GM19438 (cell line): Measurements from ENCODE around the gene SIX1.

ENCODE experiments used
- ATAC-seq: cut with Tn5 transposase; IDR thresholded peaks from one replicate; pipeline ENCODE4 v1.9.1; 2021; ENCODE audit warnings: low read depth; ENCODE audit not compliant: unreplicated experiment

Gene SIX1

DNA sequence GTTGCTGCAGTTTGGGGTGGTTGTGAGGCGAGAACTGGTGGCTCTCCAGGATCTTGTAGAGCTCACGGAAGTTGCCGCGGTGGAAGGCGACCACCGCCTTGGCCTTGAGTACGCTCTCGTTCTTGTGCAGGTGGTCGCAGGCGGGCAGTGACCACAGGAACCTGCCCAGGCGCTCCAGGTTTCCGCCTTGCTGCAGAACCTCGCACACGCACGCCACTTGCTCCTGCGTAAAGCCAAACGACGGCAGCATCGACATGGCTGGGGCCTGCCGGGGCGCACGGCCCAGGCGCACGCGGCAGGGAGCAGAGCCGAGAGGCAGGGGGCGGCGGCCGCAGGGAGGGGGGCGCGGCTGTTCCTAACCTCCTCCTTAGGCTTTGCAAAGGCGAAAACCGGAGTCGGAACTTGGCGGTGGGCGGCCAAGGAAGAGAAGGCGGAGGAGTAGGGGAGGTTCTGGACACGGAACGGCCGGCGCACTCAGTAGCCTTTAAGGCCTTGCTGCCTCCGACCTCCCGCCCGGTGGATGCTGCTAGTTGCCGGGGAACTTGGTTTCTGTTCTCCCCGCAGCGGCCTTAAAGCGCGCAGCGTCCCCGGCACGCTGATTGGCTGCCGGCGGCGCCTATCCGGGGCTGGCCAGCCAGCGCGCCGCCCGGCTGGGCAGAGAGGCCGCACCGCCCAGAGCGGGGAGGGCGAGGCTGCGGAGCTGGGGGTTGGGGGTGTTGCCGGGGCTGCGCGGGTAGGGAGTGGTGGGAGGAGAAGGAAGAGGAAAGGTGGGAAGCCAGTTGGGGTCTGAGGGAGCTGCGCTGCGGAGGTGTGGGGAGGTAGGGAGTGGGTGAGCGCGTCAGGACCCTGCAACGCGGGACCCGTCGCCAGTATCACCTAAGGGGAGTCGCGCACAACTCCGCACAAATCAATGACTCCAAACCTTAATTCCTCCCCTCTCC, at the start of gene SIX1:
SIX1 (minus strand) TSS at position 544 of the 941 bp plus-strand sequence; CDS start at position 256, 288 bp downstream.
- ATAC-seq, result no peak

DNA sequence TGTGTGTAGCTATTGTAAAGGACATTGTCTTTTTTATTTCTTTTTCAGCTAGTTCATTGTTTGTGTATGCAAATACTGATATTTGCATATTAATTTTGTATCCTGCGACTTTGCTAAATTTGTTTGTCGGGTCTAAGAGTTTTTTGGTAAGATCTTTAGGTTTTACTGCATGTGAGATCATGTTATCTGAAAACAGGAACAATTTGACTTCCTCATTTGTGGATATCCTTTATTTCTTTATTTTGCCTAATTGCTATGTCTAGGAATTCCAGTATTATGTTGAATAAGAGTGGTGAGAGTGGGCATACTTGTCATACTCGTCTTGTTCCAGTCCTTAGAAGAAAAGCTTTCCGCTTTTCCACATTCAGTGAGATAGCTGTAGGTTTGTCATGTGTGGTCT, 46.0 kb upstream of the SIX1 start:
- no peak for ATAC-seq

GRCh38 chr14:60691383-60692113, 42.3 kb upstream of the SIX1 start:
- no peak for ATAC-seq

GRCh38 chr14:60686865-60687264, 37.6 kb upstream of the SIX1 start:
- no peak for ATAC-seq

DNA sequence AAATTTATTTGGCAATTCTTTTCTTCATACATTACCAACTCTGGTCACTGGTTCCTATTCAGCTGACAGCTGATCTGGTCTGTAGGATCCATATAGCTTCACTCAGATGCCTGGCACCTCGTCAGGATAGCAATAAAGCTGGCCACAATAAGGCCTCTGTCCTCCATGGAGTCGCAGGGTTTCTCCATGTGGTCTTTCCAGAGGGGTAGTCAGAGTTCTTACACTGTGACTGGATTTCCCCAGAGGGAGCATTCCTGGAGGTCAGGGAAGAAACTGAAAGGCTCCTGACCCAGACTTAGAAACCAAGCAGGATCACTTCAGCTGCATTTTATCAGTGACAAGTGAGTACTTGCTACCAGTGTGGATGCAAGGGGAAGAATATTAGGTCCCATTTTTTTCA, 34.9 kb upstream of the SIX1 start:
- ATAC-seq, result no peak

GRCh38 chr14:60681271-60681670, 32.0 kb upstream of the SIX1 start:
- no peak for ATAC-seq

GRCh38 chr14:60680511-60680910, 31.2 kb upstream of the SIX1 start:
- no peak for ATAC-seq

- ATAC-seq, result no peak
Observed at GRCh38 chr14:60679566-60680258, 30.4 kb upstream of the SIX1 start.

DNA sequence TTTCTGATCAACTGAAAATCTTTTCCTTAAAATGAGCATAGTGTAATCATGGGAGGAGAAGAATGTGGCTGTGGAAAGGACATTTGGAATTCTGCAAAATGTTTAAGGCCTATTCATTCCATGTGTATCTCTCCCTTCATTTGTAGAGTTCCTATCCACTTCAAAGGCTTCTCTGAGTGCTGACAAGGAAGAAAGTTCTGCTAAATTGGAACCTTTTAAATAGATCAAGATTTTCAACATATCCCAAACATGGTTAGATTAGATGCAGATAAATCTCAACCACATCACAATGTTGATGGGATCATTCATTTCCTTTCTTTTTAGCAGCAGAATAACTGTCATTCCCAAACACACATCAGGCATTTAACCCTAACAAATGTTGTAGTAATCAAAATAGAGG, 28.4 kb upstream of the SIX1 start:
- no peak for ATAC-seq

- no peak for ATAC-seq
Observed at GRCh38 chr14:60670989-60671388, 21.7 kb upstream of the SIX1 start.

GRCh38 chr14:60668431-60669112, 19.3 kb upstream of the SIX1 start:
- no peak for ATAC-seq

GRCh38 chr14:60665177-60665550, 15.9 kb upstream of the SIX1 start:
- ATAC-seq, result no peak

DNA sequence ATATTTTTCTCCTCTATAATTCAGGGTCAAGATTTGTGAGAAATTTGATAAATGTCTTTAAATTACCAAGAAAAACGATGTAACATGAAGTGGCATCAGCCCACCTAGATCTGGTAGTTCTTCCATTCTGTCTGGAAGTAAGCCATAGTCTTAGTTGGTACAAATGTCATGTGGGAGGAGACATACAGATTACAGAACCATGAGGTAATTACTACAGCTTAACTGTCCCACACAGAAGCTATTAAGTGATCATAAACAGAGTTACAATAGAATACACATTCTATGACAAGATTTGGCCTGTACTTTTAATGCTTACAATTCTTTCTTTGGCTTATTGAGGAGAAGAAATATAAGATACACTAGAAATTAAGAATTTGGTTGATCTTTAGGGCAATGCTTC, 13.7 kb upstream of the SIX1 start:
- no peak for ATAC-seq

GRCh38 chr14:60661721-60662120, 12.4 kb upstream of the SIX1 start:
- ATAC-seq, result no peak

GRCh38 chr14:60658909-60659585, 9.8 kb upstream of the SIX1 start:
- no peak for ATAC-seq

GRCh38 chr14:60658211-60658690, 9.0 kb upstream of the SIX1 start:
- ATAC-seq, result no peak

DNA sequence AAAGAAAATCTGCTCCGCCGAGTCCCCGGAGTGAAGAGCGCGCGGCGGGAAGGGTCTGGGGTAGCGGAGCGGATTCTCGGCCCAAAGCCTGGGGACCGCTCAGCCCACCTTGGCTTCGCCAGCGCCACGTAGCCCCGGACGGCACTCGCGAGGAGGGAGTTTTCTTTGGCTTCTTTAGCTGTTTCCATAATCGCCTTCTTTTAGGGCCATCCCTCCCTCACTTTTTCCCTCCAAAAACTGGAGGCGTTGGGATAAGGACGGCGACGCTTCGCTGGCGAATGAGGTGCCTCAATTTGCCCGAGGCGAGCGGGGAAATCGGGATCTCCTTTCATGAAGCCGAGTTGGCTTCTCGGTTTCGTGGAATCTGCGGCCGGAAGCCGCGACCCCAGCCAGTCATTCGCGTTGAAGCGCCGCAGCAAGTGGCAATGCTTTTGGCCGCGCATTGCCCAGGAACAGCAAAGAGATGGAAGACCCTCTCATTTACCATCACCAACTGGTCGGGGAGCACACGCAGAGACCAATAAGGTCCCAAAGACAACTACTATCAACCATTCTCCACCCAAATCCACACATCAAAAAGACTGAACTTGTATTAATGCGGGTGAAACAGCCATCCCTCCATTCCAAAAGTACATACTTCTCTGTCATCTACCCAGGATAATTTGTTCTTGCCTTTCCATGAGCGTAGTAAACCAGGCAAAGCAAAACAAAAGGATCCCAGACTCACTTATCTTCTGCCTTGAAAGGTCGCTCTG, 8.4 kb upstream of the SIX1 start:
- no peak for ATAC-seq

GRCh38 chr14:60656686-60657455, 7.6 kb upstream of the SIX1 start:
- peak; percentile 92 for ATAC-seq
